NT2/D1 (cell line): ENCODE results near the gene PDZD4.
"Not testable (repeated sequence)": the region's sequence is repeated elsewhere in the genome, so short reads cannot be mapped to it uniquely, and the experiment has no call there.

Experiments
- DNase-seq: peaks from one replicate; pipeline ENCODE4 v3.0.0-alpha.2; 2011; ENCODE audit warnings: low read depth, low spot score
- H3K27me3 ChIP-seq: 2 replicates; pipeline ENCODE4 v1.6.0; 2011; ENCODE audit warnings: mild to moderate bottlenecking; ENCODE audit not compliant: insufficient read length, insufficient read depth
- H3K36me3 ChIP-seq: 2 replicates; pipeline ENCODE4 v1.6.1; 2011; ENCODE audit warnings: mild to moderate bottlenecking, low read length, mixed read lengths; ENCODE audit not compliant: insufficient read depth, insufficient read length
- H3K4me1 ChIP-seq: 2 replicates; pipeline ENCODE4 v1.5.1; 2011; ENCODE audit not compliant: insufficient read depth, insufficient read length
- H3K4me3 ChIP-seq: 2 replicates; pipeline ENCODE4 v1.5.1; 2011; ENCODE audit warnings: low read depth; ENCODE audit not compliant: insufficient read length
- H3K9ac ChIP-seq: 2 replicates; pipeline ENCODE4 v1.6.0; 2011; ENCODE audit warnings: low read depth; ENCODE audit not compliant: insufficient read length
- H3K9me3 ChIP-seq: 2 replicates; pipeline ENCODE4 v1.5.1; 2011; ENCODE audit warnings: mild to moderate bottlenecking, low read length; ENCODE audit not compliant: insufficient read depth
- SUZ12 ChIP-seq: IDR thresholded peaks from 2 replicates; pipeline ENCODE4 v1.6.1; 2011; ENCODE audit not compliant: insufficient read length, insufficient read depth; ENCODE audit errors: extremely low read depth
- YY1 ChIP-seq: IDR thresholded peaks from 2 replicates; pipeline ENCODE4 v1.6.1; 2011; ENCODE audit not compliant: insufficient read length, insufficient read depth
- ZNF274 ChIP-seq: IDR thresholded peaks from 2 replicates; pipeline ENCODE4 v1.6.1; 2011; ENCODE audit warnings: mild to moderate bottlenecking, low read depth, low read length

PDZD4 gene

DNA sequence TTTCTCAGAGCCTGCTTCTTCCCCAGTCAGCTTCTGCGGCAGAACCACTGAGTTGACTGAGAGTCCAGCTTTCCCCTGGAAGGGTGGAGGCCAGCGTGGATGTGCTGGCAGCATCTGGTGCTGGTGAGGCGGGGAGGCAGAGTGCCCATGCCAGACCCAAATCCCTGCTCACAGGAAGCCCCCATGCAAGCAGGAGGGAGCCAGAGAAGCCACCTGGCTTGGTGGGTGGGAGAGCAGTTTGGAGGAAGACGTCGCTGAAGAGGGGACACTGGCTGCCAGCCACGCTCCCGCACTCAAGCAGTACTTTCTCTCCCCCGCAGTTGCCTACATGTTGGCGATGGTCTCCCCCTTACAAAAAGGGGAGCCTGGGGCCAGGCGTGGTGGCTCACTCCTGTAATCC lies 6.0 kb downstream of the PDZD4 start:
- Histone ChIP-seq H3K4me1 (peaks cover 6% of the 10 kb centered on the region), H3K4me3 (no peak overlapping the region), H3K27me3 (no peaks in the 10 kb centered on the region), H3K36me3 (no peaks in the 10 kb centered on the region), H3K9me3 (no peaks in the 10 kb centered on the region), H3K9ac (no peak overlapping the region)
- no peak for DNase-seq
- TF ChIP-seq SUZ12 (no peak), YY1 (no peak), ZNF274 (no peak)

DNA sequence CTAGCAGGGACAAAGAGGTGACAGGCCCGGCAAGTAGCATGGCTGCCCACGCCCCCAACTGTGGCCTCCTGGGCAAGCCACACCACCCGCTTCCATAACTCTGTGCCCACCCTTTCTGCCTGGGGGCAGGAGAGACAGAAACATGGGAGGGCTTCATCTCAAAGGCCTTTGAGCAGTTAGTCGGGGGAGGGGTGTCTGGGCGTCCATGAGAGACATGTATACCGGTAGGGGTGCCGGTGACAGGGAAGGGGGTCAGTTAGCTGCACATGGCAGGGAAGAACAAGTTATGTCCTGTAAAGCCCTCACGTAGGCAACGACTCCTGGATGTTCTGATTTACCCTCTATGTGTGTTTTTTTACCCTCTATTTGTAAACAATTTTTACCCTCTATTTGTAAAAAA lies 9.3 kb downstream of the PDZD4 start:
- Histone ChIP-seq H3K9ac (no peak overlapping the region), H3K9me3 (no peaks in the 10 kb centered on the region), H3K4me3 (no peak overlapping the region), H3K36me3 (no peaks in the 10 kb centered on the region), H3K27me3 (no peaks in the 10 kb centered on the region), H3K4me1 (peaks cover 8% of the 10 kb centered on the region)
- TF ChIP-seq ZNF274 = no peak
- no peak for TF ChIP-seq SUZ12
- TF ChIP-seq YY1 = no peak
- DNase-seq = no peak

GRCh38 chrX:153820601-153821000 lies 9.7 kb downstream of the PDZD4 start:
- no peaks in the 10 kb centered on the region for H3K9me3 ChIP-seq
- peaks cover 8% of the 10 kb centered on the region for H3K4me1 ChIP-seq
- H3K27me3 ChIP-seq = no peaks in the 10 kb centered on the region
- no peak overlapping the region for H3K4me3 ChIP-seq
- no peak for TF ChIP-seq ZNF274
- no peak for TF ChIP-seq SUZ12
- TF ChIP-seq YY1 = no peak
- no peak overlapping the region for H3K9ac ChIP-seq
- no peaks in the 10 kb centered on the region for H3K36me3 ChIP-seq
- DNase-seq = no peak

DNA sequence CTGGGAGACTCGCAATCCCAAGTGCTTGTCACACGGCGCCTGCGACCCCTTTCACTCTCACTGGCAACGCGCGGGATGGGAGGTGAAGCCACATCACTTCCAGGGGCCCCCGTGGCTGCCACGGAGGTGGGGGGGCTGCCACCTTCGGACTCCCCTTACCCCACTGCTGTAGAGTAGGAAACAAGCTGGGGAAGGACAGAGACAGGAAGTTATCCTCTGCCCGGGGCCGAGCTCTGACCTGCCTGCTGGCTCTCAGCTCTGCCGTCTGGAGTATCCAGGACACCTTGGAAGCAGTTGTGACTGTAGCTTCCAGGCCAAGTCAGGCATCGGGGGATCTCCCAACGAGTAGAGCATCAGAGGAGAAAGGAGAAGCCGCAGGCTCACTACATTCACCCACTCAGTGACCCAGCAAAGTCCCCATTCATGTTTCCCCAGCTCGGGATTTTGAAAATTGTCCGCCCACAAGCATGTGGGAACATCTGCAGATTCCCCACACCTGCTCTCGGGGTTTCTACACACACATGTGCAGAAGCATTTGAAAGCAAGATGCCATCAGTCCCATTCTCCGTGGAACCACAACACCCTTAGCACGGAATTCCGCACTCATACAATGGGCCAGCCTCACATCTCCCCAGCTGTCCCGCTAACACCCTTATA lies 10.8 kb downstream of the PDZD4 start:
- no peak for DNase-seq
- H3K4me3 ChIP-seq = peak overlapping the region; percentile 16
- no peak for TF ChIP-seq YY1
- no peak for TF ChIP-seq ZNF274
- TF ChIP-seq SUZ12 = no peak
- peaks cover 8% of the 10 kb centered on the region for H3K4me1 ChIP-seq
- no peaks in the 10 kb centered on the region for H3K9me3 ChIP-seq
- no peaks in the 10 kb centered on the region for H3K27me3 ChIP-seq
- peak overlapping the region; percentile 61 for H3K9ac ChIP-seq
- no peaks in the 10 kb centered on the region for H3K36me3 ChIP-seq

- no peak for TF ChIP-seq YY1
- TF ChIP-seq ZNF274 = no peak
- no peak for TF ChIP-seq SUZ12
- Histone ChIP-seq H3K4me1 (peaks cover 8% of the 10 kb centered on the region), H3K9ac (peak overlapping the region; percentile 61), H3K27me3 (no peaks in the 10 kb centered on the region), H3K36me3 (no peaks in the 10 kb centered on the region), H3K4me3 (peak overlapping the region; percentile 16), H3K9me3 (no peaks in the 10 kb centered on the region)
- no peak for DNase-seq
Measured at GRCh38 chrX:153818571-153819383, 11.6 kb downstream of the PDZD4 start.

- H3K9ac ChIP-seq, H3K27me3 ChIP-seq, H3K4me1 ChIP-seq, H3K4me3 ChIP-seq, DNase-seq, H3K36me3 ChIP-seq, H3K9me3 ChIP-seq: not testable (repeated sequence)
Measured at GRCh38 chrX:153818064-153818463, 12.3 kb downstream of the PDZD4 start.

DNA sequence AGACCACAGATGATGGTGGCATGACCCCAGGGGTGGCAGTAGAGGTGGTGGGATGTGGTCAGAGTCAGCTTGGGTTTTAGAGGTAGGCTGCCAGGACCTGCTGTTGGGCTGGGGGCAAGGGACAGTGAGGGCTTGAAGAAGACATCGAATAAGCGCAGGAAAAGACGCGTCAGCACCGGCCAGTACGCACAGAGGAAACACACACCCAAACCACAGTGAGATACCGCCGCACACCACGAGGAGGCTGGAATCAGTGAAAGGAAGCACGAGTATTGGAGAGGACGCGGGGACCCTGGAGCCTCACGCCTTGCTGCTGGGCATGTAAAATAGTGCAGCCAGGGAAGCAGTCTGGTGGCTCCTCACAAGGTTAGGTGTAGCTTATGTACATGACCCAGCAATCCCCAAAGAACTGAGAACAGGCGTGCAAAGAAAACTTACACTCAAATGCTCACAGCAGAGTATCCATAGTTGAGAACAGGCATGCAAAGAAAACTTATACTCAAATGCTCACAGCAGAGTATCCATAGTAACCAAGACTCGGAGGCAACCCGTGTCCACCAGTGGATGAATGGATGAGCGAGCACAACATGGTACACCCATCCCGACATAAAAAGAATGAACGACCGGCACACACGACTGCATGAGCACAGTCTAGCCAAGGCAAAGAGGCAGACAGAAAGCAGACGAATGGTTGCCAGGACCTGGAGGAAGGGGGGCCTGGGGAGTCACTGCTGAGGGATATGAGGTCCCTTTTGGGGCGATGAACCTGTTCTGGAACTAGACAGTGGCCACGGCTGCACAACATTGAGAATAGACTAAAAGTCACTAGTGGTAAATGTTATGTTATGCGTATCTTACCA lies 13.3 kb downstream of the PDZD4 start:
- TF ChIP-seq SUZ12 (no peak), YY1 (no peak), ZNF274 (no peak)
- DNase-seq = no peak

More for the DNA sequence above, 13.3 kb downstream of the PDZD4 start:
- no peaks in the 10 kb centered on the region for H3K36me3 ChIP-seq
- no peak overlapping the region for H3K4me3 ChIP-seq
- no peaks in the 10 kb centered on the region for H3K27me3 ChIP-seq
- H3K9me3 ChIP-seq = no peaks in the 10 kb centered on the region
- H3K9ac ChIP-seq = no peak overlapping the region
- H3K4me1 ChIP-seq = peaks cover 6% of the 10 kb centered on the region
